Measurements from ENCODE around the gene EPB41L4A.

The EPB41L4A gene

DNA sequence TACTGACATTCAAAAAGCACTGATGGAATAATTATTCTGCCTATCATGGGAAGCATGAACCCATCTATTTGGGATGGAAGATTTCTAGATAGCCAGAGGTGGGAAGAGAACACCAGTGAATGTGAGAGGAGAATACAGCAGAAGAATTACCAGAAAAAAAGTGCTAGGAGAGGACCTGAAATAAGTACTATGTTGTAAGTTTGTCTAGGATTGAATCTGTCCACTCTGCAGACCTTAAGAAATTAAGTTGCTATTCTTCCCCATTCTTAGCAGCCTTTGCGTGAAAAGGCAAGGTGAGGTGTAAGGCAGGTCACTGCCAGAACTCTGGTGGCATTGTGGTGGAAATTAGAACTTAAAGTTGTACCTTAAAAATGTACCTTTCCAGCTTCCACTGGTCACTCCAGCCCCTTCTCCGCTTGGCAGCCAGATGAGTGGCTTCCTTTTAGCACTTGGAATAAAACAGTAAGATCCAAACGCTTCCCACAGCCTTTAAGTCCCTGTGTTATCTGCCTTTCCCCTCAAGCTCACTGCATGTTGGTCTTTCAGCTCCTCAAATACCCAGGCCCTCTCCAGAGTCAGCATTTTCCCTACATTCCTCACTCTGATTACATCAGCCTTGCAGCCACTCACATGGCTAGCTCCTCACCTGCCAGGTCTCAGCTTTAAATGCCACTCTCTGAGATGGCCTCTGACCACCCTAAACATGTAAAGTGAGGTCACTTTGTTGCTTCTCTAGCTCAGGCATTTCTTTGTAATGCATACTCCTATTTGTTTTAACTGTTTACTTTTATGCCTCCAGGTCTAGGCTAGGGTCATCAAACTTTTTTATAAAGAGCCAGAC is 253.0 kb downstream of the EPB41L4A start:
- DNase-seq (ENCODE audit: low read depth in 3 of 3, low spot score in 1 of 3): no peak

DNA sequence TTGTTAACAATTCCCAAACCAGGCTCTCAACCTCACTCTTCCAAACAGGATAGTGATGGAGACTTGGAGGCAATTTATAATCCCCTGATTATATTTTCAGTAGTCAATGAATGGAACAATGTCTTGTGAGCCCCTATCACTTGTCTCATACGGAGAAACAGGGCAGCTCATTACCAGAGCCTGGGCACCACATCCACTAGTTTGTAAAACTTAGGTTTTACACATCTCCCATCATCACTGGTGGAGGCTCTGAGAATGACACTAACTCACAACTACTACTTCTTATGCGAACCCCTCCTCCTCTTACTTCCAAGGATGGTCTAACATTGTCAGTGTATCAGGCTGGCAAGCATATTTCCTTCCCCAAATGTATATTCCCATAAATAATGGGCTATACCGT is 253.7 kb downstream of the EPB41L4A start:
- DNase-seq (ENCODE audit: low read depth in 3 of 3, low spot score in 1 of 3): no peak

DNA sequence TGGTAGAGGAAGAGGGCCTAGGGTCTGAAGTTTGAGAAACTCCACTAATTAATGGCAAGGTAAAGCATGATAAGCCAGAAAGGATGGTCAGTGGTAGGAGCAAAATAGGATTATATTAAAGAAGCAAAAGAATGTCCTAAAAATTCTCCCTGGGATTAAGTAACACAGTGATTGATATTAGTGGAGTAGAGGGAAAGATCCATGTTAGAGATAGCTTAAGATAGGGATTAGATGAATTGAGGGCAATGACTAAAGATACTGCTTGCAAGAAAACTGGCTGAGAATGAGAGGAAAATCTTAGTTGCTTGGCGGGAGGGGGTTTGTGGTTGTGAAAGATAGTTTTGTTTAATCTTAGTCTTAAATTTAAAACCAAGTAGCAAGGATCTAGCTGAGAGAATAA is 255.6 kb downstream of the EPB41L4A start:
- DNase-seq (ENCODE audit: low read depth in 3 of 3, low spot score in 1 of 3): no peak

DNA sequence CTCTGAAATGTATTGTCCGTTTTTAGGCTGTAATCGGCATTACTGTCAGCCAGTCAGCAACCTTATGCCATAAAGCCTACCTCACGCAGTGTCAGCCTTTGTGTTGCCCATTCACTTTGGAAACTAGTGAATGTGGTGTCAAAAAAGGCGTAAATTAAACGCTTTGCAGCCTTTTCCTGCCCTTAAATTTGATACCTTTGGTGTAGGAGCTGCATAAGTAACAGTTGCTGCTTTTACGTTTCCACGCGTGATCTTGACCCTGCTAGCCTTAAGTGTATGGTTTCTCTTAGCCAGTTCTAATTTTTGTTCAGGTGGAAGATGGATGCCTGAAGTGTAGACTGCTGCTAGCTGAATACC is 257.7 kb downstream of the EPB41L4A start:
- no peak for DNase-seq (ENCODE audit: low read depth in 3 of 3, low spot score in 1 of 3)

DNA sequence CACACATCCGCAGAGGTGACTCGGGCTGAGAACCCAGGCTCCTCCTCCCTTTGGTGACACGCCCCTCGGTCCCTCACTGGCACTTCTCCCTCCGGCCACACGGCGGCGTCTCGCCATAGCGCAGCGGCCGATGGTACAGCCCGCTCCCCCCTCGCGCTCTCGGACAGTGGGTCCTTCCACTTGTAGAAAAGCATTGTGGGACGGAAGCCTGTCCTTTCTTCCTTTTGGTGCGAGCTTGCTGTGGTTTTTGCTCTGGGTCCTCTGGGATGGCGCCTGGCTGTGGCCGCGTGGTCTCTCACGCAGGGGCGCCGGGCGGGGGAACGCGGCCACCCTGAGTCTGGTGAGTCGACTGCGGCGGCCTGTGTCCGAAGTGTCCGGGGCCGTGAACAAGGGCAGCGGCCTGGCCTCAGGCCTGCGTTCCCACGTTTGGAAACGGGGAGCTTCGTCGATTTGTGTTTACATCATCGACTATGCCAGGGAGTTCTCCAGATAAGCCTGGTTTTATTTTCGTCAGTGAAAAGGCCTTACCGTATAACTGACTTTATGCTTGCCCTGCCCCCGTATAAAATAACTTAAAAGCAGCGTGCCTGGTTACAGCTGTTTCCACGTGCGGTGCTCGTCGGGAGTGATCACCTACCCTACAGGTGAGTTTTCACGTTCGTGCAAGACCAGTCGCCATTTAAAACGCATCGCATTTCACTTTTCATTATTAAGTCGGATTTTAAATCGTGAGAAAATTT is 258.3 kb downstream of the EPB41L4A start:
- DNase-seq (ENCODE audit: low read depth in 3 of 3, low spot score in 1 of 3): peak; percentile 69 to 97 (median 87)

DNA sequence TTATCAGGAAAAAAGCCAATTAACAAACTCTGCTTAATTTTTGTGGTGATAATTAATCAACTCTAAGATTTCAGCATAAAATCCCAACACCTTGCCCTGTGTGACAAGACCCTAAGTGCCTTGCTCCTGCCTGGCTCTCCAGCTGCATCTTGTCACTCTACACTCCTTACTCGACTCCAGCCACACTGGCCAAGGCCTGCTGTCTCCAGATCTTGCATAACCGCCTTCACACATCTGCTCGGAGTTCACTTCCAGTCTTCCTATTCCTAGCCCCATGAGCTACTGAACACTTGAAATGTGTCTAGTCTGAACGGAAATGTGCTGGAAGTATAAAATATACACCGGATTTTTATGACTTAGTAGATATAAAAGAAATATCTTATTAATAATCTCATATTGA is 259.6 kb downstream of the EPB41L4A start:
- no peak for DNase-seq (ENCODE audit: low read depth in 3 of 3, low spot score in 1 of 3)

DNA sequence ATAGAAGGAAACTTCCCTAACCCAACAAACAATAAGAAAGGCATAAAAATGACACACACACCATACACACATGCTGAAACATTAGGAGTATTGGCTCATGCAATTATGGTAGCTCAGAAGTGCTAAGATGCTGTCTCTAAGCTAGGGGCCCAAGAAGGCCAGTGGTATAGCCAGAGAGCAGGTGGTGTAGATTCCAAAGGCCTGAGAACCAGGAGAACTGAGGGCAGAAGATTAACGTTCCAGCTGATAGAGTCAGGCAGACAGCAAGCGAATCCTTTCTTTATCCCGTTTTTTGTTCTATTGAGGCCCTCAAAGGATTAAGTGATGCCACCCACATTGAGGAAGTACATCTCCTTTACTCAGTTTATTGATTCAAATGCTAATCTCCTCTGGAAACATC is 262.9 kb downstream of the EPB41L4A start:
- DNase-seq (ENCODE audit: low read depth in 3 of 3, low spot score in 1 of 3): no peak

DNA sequence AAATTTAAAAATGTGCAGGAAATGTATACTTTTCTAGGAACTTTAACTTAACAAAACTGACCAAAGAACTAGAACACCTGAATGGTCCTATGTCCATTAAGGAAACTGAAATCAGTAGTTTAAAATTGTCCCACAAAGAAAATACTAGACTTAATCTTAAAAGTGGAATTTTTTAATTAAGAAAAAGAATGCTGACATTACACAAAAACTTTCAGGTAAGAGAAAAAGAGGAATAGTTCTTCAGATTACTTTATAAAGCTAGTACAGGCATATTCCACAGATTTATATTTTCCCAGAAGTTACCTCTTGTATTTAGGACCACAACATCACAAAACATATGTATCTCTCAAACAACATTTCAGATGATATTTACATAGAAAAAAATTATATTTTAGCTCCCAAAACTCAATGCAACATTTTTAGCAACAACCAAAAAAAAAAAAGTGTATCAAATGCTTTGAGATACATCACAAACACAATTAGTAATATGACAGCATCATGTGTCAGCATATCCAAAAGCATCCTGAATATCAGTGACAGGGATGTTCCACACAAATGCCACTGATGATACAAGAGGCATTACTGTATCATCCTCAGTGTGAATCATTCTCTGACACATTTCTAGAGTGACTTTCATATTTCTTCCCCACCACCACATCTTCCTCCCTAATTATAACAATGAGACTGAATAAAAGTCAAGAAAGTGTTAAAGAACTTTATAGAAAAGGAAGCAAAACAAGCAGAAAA is 264.0 kb downstream of the EPB41L4A start:
- DNase-seq (ENCODE audit: low read depth in 3 of 3, low spot score in 1 of 3): no peak

DNA sequence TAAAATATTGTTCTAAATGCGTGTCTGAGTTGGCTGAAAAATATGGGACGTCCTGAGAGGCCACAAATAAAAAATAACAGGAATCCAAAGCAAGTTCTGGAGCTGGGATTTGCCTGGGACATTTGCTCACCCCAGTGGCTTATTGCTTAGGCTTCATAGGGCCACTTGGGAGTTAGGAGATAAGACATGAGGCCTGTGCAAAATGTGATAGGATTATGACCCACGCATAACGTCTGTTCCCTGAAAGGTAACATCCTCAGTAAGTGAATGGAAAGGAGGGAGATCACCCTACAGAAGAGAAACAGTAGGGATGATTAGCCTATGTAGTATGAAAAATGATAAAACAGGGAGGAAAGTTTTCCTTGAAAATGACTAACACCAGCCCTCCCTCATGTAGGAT is 269.4 kb downstream of the EPB41L4A start:
- no peak for DNase-seq (ENCODE audit: low read depth in 3 of 3, low spot score in 1 of 3)

DNA sequence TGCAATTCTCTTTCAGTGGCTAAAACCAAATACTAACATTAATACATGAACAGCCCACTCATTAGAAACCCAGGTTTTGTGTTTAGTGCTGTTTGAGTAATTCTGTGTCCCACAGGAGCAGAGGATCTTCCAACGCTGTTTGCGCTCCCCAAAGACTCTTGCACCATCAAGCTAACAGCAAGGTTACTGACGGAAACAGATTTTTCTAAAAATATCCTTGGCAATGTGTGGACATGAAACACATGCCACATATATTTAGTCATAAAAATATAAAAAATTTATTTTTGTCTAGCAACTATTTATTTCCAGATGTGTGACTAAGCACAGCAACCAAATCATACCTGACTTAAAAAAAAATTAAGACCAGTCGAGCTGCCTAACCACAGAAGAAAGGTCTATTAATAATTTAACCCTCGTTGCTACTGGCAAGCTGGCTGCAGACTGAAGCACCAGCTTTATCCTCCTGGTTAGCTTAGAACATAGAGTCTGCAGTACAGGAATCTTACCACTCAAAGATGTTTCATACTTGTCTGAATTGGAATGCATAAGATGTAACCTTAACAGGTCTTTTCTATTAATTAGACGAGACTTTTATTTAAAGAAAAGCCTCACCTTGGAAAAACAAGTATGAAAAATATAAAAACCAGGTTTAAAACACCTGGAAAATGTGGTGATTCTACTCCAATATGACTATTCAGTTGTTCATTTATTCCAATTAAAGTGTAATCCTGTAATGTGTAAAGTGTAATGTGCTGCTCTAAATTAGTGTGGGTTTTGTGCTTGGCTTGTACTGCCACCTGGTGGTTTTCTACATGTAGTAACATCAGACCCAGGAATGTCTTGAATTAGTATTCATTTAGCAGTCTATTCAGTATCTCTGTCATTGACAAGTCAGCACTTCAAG is 272.5 kb downstream of the EPB41L4A start:
- peak in 2 of 3 donors; percentile 18 to 22 for DNase-seq (ENCODE audit: low read depth in 3 of 3, low spot score in 1 of 3)

DNA sequence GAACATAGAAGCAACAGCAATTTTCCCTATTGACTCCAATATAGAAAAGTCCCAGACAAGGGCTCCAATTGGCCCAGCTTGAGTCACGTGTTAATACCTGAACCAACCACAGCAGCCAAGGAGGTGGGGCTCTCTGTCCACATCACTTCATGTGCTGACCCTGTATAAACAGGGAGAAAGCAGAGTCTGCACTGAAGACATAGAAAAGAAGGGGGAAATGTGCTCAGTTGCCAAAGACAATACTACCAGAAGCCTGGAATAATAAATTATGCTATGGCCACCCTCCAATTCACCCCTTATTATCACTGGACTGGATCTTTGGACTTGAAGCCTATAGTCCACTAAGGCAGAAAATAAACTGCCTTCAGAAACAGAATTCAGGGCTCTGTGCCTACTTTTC is 275.4 kb downstream of the EPB41L4A start:
- no peak for DNase-seq (ENCODE audit: low read depth in 3 of 3, low spot score in 1 of 3)

DNA sequence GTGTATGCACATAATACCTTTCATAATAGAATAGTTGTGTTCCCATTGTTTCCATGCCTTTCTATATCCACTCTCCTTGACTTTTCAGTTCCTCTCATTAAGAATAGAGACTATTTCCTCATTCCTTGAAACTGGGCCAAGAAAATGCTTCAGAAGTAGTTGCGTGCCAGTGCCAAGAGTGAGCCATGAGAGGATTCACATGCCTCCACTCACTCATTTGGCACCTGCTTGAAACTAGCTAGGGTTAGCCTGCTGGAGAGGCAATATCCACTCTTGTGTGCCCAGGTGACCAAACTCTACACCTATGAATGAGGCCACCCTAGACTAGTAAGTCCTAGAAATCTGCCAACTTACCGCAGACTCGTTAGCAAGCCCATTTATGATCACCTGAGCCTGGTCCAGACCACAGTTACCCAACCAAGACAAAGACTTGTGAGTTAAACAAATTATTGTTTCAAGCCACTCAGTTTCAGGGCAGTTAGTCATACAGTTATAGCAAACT is 276.3 kb downstream of the EPB41L4A start:
- DNase-seq (ENCODE audit: low read depth in 3 of 3, low spot score in 1 of 3): no peak

DNA sequence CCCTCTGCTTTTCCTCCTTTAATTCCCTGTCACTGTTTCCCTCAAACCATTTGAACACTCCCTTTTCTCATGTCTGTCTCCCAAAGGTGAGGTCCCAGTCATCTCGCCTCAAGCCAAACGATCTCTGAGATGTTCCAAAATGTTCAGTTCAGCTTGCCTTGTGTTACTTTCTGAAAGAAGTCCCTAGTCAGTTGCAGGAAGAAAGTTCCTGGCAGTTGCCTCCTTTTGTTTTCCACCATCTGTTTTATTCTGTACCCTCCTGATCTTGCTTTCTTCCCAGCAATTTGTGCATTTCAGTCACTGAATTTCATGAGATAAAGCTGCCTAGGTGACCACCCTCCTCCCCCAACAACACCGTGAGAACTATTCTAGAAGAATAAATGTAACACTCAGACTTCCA is 277.5 kb downstream of the EPB41L4A start:
- DNase-seq (ENCODE audit: low read depth in 3 of 3, low spot score in 1 of 3): no peak

DNA sequence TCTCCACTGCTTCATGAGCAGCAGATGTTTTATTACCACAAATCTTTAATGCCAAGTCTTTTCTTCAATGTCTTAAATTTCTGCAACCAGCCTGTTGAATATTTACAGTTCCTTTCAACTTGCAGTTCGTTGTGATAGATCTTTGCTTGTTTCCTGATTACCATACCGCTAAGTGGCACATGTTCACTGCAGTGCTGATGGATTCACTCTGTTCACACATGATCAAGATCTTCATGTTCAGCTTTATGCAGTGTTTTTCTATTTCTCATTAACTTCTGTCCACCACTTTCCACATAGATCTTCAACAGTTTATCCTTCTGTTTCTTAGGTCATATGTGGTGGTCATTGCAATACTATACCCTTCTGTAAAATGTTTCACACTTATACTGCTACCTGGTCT is 280.6 kb downstream of the EPB41L4A start:
- no peak for DNase-seq (ENCODE audit: low read depth in 3 of 3, low spot score in 1 of 3)

DNA sequence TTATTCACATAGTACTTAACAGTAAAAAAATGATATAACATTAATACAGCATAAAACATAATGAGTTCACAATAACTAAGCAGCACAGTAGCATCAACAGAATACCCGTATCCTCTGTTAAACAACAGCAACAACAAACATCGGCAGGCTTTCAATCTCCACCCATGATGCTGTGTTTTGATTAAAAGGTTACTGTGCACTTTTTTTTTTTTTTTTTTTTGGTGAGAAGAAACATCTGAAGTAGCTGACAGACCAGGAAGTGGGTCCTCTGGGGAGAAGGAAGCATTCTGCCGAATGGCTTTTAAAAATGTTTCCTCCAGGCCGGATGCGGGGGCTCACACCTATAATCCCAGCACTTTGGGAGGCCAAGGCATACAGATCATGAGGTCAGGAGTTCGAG is 282.3 kb downstream of the EPB41L4A start:
- no peak for DNase-seq (ENCODE audit: low read depth in 3 of 3, low spot score in 1 of 3)

DNA sequence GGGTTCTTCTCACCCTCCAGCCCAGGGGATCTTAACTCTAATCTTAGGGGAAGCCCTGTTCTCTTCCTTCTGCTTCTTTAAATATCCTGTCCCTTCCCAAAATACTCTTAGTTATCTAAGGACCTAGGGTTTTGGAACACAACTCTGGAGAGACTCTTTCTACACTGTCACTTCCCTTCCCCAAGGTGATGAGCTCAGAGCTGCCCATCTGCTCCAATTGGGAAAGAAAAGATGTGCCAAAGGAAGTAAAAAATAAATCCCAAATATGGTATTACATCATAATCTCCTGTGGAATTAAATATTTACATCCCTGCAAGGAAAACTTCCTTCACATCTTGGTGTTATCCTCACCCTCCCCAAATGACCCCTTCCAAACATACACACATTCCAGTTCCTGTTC is 291.2 kb downstream of the EPB41L4A start:
- no peak for DNase-seq (ENCODE audit: low read depth in 3 of 3, low spot score in 1 of 3)

DNA sequence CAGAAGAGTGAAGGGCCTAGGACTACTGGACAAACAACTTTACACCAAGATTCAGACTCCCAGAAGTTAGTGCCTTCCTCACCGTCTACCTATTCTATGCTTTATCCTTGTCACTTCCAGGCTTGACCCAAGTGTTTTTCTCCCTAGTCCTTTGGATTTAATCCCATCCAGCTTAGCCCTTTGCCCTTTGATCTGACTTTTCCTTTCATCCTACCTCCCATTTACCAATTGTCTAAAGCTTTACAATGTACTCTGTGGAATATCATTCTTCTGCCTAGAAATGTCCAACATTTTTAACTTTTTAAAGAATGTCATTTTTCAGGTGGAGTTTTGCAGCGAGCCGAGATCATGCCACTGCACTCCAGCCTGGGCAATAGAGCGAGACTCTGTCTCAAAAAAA is 292.1 kb downstream of the EPB41L4A start:
- no peak for DNase-seq (ENCODE audit: low read depth in 3 of 3, low spot score in 1 of 3)

DNA sequence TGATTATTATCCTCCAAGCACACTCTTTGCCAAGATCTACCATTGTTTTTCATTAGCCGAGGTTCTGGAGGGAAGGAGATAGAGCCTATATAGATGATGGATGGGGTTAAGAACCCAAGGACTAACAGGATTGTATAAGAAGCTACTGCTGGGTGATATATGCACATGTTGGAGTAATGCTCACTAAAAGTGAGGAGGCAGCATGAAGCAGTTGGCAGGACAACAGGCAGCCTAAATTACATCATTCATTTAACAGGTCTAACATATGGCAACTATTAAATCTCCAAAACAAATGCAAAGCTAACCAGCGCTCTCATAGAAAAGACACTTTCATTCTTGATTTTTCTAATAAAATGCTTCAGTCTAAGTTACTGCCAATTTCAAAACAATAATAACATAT is 293.2 kb downstream of the EPB41L4A start:
- DNase-seq (ENCODE audit: low read depth in 3 of 3, low spot score in 1 of 3): no peak

DNA sequence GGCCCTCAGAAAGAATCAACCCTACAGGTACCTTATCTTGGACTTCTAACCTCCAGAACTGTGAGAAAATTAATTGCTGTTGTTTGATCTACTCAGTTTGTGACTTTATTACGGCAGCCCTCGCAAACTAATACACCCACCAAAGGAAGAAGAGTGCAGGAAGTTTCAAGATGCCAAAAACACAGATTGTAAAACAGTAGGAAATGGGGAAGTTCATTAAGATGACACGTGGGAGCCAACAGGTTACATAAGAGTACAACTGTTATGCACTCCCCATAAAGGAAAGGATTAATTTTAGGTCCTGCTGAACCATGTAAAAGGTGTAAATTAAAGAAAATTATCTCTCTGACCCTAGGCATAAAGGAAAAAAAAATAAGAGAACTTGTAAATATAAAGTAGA is 294.3 kb downstream of the EPB41L4A start:
- DNase-seq (ENCODE audit: low read depth in 3 of 3, low spot score in 1 of 3): no peak

DNA sequence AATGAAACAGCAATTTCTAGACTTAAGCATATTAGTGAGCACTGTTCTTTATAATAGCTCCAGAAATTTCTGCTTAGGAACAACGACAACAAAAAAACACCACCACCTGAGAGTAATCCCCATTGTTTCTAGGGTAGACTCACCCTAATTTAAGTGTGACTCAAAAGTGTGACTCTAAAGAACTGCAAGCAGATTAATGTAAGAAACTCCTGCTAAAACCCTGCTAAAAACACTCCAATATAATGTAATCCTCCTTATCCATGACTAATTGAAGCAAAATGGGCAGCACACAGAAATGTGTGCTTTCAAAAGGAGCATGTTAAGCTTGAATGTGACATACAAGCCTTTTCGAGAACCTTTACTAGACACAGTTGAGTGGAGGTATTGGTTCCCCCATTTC is 296.0 kb downstream of the EPB41L4A start:
- no peak for DNase-seq (ENCODE audit: low read depth in 3 of 3, low spot score in 1 of 3)

DNA sequence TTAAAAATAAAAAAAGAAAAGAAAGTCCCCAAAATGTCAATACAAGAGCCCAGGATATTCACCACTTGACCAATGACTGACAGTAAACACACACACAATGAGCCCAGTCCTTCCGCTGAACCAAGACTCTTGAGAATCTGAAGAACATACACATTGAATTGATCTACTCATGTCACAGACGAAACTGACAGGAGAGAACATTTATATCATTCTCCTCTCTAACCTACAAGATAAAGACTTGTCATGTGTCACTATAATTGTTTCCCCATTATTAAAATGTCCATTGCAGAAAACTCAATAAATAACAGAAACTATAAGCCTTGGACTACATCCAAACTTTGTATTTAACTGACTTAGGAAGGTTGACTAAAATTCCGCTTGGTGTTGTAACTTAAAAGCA is 296.7 kb downstream of the EPB41L4A start:
- no peak for DNase-seq (ENCODE audit: low read depth in 3 of 3, low spot score in 1 of 3)

Measured in stimulated activated CD4-positive, alpha-beta T cell treated with anti-CD3 and anti-CD28 coated beads, TNF-alpha, amount 100 ng/mL, for 1 hour (primary cell).